ENCODE results near the gene DHRS3.

DHRS3 gene

GRCh38 chr1:12543740-12544154 lies 74.3 kb downstream of the DHRS3 start:
- TF ChIP-seq REST (IDR thresholded peaks at IDR 0.05; ENCODE audit: insufficient read depth in 1 of 2, low read depth in 2 of 2, low read length in 2 of 2), result no peak
- no peak for TF ChIP-seq POLR2AphosphoS5 (IDR thresholded peaks at IDR 0.05; ENCODE audit: low read depth, low read length)
- TF ChIP-seq FOXP2 (optimal IDR thresholded peaks at IDR 0.05; ENCODE audit: borderline replicate concordance, extremely low read depth, extremely low read length, insufficient read depth), result no peak
- TF ChIP-seq SIN3A (IDR thresholded peaks at IDR 0.05; ENCODE audit: borderline replicate concordance, insufficient read depth, low read length), result no peak
- no peak for TF ChIP-seq TAF1 (IDR thresholded peaks at IDR 0.05; ENCODE audit: borderline replicate concordance, insufficient read depth, low read length)

- no peak for TF ChIP-seq REST (IDR thresholded peaks at IDR 0.05; ENCODE audit: insufficient read depth in 1 of 2, low read depth in 2 of 2, low read length in 2 of 2)
- TF ChIP-seq TAF1 (IDR thresholded peaks at IDR 0.05; ENCODE audit: borderline replicate concordance, insufficient read depth, low read length), result no peak
These were observed 75.1 kb downstream of the DHRS3 start for GRCh38 chr1:12542616-12543592.

DNA sequence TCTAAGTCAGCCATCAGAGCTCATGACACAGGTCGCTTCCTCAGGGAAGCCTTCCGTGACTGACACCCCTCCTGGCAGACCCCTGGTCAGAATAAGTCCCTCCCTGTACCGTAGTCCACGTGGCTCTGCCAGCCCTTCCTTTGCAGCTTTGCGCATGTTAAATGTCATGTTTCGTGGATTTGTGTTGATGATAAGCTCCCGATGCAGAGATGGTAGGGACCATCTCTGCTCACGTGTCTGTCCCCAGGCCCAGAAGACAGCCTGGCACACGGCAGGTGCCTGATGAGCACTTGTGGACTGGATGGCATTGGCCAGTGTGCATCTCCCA lies 75.9 kb downstream of the DHRS3 start:
- no peak for TF ChIP-seq SIN3A (IDR thresholded peaks at IDR 0.05; ENCODE audit: borderline replicate concordance, insufficient read depth, low read length)
- TF ChIP-seq POLR2AphosphoS5 (IDR thresholded peaks at IDR 0.05; ENCODE audit: low read depth, low read length), result no peak
- no peak for TF ChIP-seq TAF1 (IDR thresholded peaks at IDR 0.05; ENCODE audit: borderline replicate concordance, insufficient read depth, low read length)
- TF ChIP-seq FOXP2 (optimal IDR thresholded peaks at IDR 0.05; ENCODE audit: borderline replicate concordance, extremely low read depth, extremely low read length, insufficient read depth), result no peak
- no peak for TF ChIP-seq REST (IDR thresholded peaks at IDR 0.05; ENCODE audit: insufficient read depth in 1 of 2, low read depth in 2 of 2, low read length in 2 of 2)

DNA sequence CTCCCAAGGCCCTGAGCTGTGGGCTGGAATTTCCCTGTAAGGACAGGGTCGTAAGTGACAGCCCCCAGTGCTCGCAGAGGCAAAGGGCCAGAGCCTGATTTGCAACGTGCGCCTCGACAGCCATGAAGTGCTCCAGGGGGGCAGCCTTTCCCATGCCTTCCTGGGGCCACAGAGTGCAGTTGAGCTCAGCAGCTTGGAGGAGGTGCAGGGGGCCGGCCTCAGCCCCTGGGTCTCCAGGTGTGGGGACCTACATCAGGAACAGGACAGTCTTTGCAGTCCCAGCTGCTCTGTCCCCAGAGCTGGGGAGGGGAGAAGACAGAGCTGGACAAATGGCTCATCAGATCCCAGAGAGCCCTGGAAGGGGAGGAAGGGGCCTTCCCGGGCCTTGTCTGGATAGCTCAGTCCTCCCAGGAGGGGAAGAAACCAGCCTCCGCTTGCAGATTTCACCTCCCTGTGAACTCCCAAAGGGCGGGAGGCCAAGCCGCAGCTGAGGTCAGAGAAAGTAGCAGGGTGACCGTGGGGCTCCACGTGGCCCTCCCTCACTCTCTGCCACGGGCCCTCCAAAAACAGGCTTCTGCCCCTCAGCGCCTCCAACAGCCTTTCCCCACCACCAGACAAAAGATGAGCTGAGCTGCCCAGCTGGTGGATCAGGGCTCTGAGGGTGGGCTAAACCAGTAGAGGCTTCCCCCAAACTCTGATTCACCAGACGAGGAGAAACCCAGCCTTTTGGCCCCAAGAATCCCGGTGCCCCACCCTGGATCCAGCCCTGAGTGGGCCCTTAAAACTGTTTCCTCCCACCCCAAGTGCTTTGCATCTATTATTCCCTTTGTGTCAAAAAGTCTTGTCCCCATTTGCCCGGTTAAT lies 76.5 kb downstream of the DHRS3 start:
- TF ChIP-seq SIN3A (IDR thresholded peaks at IDR 0.05; ENCODE audit: borderline replicate concordance, insufficient read depth, low read length), result no peak
- no peak for TF ChIP-seq POLR2AphosphoS5 (IDR thresholded peaks at IDR 0.05; ENCODE audit: low read depth, low read length)
- no peak for TF ChIP-seq TAF1 (IDR thresholded peaks at IDR 0.05; ENCODE audit: borderline replicate concordance, insufficient read depth, low read length)
- TF ChIP-seq FOXP2 (optimal IDR thresholded peaks at IDR 0.05; ENCODE audit: borderline replicate concordance, extremely low read depth, extremely low read length, insufficient read depth), result no peak

DNA sequence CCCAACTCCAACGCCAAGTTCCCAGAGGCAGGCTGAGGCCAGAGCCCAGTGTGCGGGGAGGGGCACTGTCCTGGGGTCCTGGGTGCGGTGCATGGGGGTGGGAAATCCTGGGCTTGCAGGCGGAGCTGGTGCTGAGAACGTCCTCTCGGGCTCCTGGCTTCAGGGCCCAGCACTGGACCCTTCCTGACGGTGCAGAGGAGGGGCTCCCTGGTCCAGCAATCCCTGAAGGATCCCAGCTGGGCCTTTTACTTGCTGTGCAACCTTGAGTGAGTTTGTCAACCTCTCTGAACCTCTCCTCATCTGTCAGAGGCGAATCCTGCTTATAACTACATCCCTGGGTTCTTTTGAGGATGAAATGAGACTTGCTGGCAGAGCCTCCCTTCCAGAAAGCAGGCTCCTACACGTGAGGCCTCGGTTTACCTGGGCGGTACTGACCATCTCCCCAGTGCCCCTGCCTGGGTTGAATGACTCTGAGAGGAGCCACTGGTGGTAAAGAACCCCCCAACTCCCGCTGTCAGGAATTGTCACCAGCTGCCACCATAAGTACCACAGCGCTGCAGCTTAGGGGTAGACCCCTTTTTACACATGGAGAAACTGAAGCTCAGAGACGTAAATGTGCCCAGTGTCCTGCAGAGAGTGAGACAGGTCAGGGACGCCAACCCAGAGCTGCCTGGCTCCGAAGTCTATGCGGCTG lies 77.3 kb downstream of the DHRS3 start:
- TF ChIP-seq POLR2AphosphoS5 (IDR thresholded peaks at IDR 0.05; ENCODE audit: low read depth, low read length), result no peak
- TF ChIP-seq FOXP2 (optimal IDR thresholded peaks at IDR 0.05; ENCODE audit: borderline replicate concordance, extremely low read depth, extremely low read length, insufficient read depth), result no peak
- no peak for TF ChIP-seq REST (IDR thresholded peaks at IDR 0.05; ENCODE audit: insufficient read depth in 1 of 2, low read depth in 2 of 2, low read length in 2 of 2)
- TF ChIP-seq TAF1 (IDR thresholded peaks at IDR 0.05; ENCODE audit: borderline replicate concordance, insufficient read depth, low read length), result no peak
- TF ChIP-seq SIN3A (IDR thresholded peaks at IDR 0.05; ENCODE audit: borderline replicate concordance, insufficient read depth, low read length), result no peak
